Heart left ventricle (tissue), 13 donors: ENCODE results near the gene CNTFR.

Source experiments
- CTCF ChIP-seq, 12 donors: fragments of 200-600 bp; sonication (generic) in 4 of 12; IDR thresholded peaks; one replicate each; pipeline versions ENCODE4 v1.5.0 to v1.8.0; 2018 to 2022; ENCODE audit warnings: antibody characterized with exemption in 12 of 12, mild to moderate bottlenecking in 5 of 12
- POLR2A ChIP-seq, 2 donors: fragments of 450-650 bp; IDR thresholded peaks; one replicate each; pipeline ENCODE4 v1.6.1; 2017; ENCODE audit warnings: antibody characterized with exemption in 2 of 2, mild to moderate bottlenecking in 2 of 2, moderate library complexity in 2 of 2
- donor health status: ischemic (EF 13 %, LVEDD 7.1; RV severe dilation, severe dysfunction).
- donor health status: DM: no; HTN: yes; CAD: no.
- donor health status: DM: no; HTN: no; CAD: no.
- donor health status: ischemic (EF 25% LVEDD 6.9; RV normal size, moderate dysfunction).
- donor health status: ischemic (EF 25% LVEDD 5.7; RV mildly dilated, moderate dysfunction).
- donor health status: ischemic (EF 35%, LVEDD 5.7; RV mildly dilated, moderate dysfunction).
- donor health status: nonischemic (EF 11% LVEDD 7.7; RV severe dilation, severe dysfunction).
- donor health status: DM: yes; HTN: yes; CAD: no.
- donor health status: PGD.
- donor health status: ischemic (EF 29% LVEDD 5.4; RV normal size, mild dysfunction).
- donor health status: nonischemic (EF 23%, LVEDD 6.1; RV moderate dilation, normal function).

- no peak for TF ChIP-seq CTCF (IDR thresholded peaks at IDR 0.05)
- TF ChIP-seq POLR2A (IDR thresholded peaks at IDR 0.05): no peak
Observed at GRCh38 chr9:34638138-34638445, 48.6 kb upstream of the CNTFR start.
